SU-DHL-6 (cell line): ENCODE data around the gene PLEKHJ1.

ENCODE experiments used
- H2AFZ ChIP-seq: fragments of 200-600 bp; sonication (generic); 2 replicates; pipeline ENCODE4 v1.6.1; 2014; ENCODE audit warnings: low read depth, mild to moderate bottlenecking, moderate library complexity, mixed read lengths, antibody characterized with exemption, low read length; ENCODE audit not compliant: severe bottlenecking
- H3F3A ChIP-seq: fragments of 200-600 bp; shearing (Covaris generic); 2 replicates; pipeline ENCODE4 v1.6.0; 2016; ENCODE audit warnings: antibody characterized with exemption, mild to moderate bottlenecking; ENCODE audit not compliant: insufficient read depth
- H3K27ac ChIP-seq: fragments of 200-600 bp; sonication (generic); 2 replicates; pipeline ENCODE4 v1.5.1; 2016; ENCODE audit warnings: low read depth, mild to moderate bottlenecking, low read length, moderate library complexity, mixed read lengths
- H3K27me3 ChIP-seq: fragments of 200-600 bp; sonication (generic), shearing (Covaris generic); 2 replicates; pipeline ENCODE4 v1.6.0; 2014; ENCODE audit warnings: mild to moderate bottlenecking, low read length
- H3K36me3 ChIP-seq: fragments of 200-600 bp; sonication (generic); 2 replicates; pipeline ENCODE4 v1.6.1; 2014; ENCODE audit warnings: mild to moderate bottlenecking, low read length, mixed read lengths
- H3K4me2 ChIP-seq: fragments of 300-600, 200-600 bp; shearing (Covaris generic), sonication (generic); 2 replicates; pipeline ENCODE4 v1.6.0; 2014; ENCODE audit warnings: low read length, low read depth, mild to moderate bottlenecking; ENCODE audit not compliant: poor library complexity, severe bottlenecking
- H3K4me3 ChIP-seq: fragments of 200-600 bp; sonication (generic); 2 replicates; pipeline ENCODE4 v1.5.1; 2014; ENCODE audit warnings: antibody characterized with exemption, low read length, mild to moderate bottlenecking, mixed read lengths; ENCODE audit not compliant: insufficient read depth, poor library complexity, severe bottlenecking
- H3K79me2 ChIP-seq: fragments of 200-600 bp; sonication (generic); 2 replicates; pipeline ENCODE4 v1.6.1; 2014; ENCODE audit warnings: mild to moderate bottlenecking, low read length, moderate library complexity; ENCODE audit not compliant: insufficient read depth
- H3K9ac ChIP-seq: fragments of 200-600 bp; sonication (generic); 2 replicates; pipeline ENCODE4 v1.7.0; 2014; ENCODE audit warnings: mild to moderate bottlenecking, low read length
- H3K9me2 ChIP-seq: fragments of 200-600 bp; sonication (generic); replicated peaks from 2 replicates; pipeline ENCODE4 v1.6.1; 2014; ENCODE audit warnings: low read length; ENCODE audit not compliant: insufficient read depth
- H3K9me3 ChIP-seq: fragments of 200-600 bp; sonication (generic); 2 replicates; pipeline ENCODE4 v1.6.1; 2014; ENCODE audit warnings: low read length, mixed read lengths; ENCODE audit not compliant: insufficient read depth
- H4K20me1 ChIP-seq: fragments of 200-600 bp; sonication (generic); 2 replicates; pipeline ENCODE4 v1.6.1; 2014; ENCODE audit warnings: low read depth, mild to moderate bottlenecking, antibody characterized with exemption, low read length, moderate library complexity, mixed read lengths
- CTCF ChIP-seq: fragments of 200-600 bp; sonication (generic); IDR thresholded peaks from one replicate; pipeline ENCODE4 v1.5.1; 2017; ENCODE audit warnings: antibody characterized with exemption, mild to moderate bottlenecking, low read length, moderate library complexity; ENCODE audit not compliant: insufficient read depth, poor library complexity, severe bottlenecking
- EZH2phosphoT487 ChIP-seq: fragments of 200-600 bp; sonication (generic), shearing (Covaris generic); conservative IDR thresholded peaks from 2 replicates; pipeline ENCODE4 v1.6.1; 2018; ENCODE audit warnings: mild to moderate bottlenecking, antibody characterized with exemption, low read length, moderate library complexity, mixed read lengths

The PLEKHJ1 gene

GRCh38 chr19:2226840-2227360 lies 9.2 kb downstream of the PLEKHJ1 start:
- Histone ChIP-seq H4K20me1 (no peaks in the 10 kb centered on the region), H3K9me2 (no peaks in the 10 kb centered on the region), H2AFZ (no peak overlapping the region), H3K4me2 (peak overlapping the region; percentile 88), H3F3A (peaks cover 27% of the 10 kb centered on the region), H3K27me3 (no peaks in the 10 kb centered on the region), H3K79me2 (peaks cover 11% of the 10 kb centered on the region), H3K9me3 (no peaks in the 10 kb centered on the region), H3K9ac (peak overlapping the region; percentile 85), H3K36me3 (no peaks in the 10 kb centered on the region), H3K4me3 (no peak overlapping the region), H3K27ac (peak overlapping the region; percentile 99)
- no peak for TF ChIP-seq CTCF
- no peak for TF ChIP-seq EZH2phosphoT487

GRCh38 chr19:2226051-2226839 lies 9.9 kb downstream of the PLEKHJ1 start:
- no peaks in the 10 kb centered on the region for H4K20me1 ChIP-seq
- no peaks in the 10 kb centered on the region for H3K27me3 ChIP-seq
- TF ChIP-seq CTCF, result no peak
- no peak for TF ChIP-seq EZH2phosphoT487
- no peak overlapping the region for H3K4me2 ChIP-seq
- no peak overlapping the region for H3K27ac ChIP-seq
- H3K4me3 ChIP-seq, result no peak overlapping the region
- H3F3A ChIP-seq, result peaks cover 27% of the 10 kb centered on the region
- peaks cover 11% of the 10 kb centered on the region for H3K79me2 ChIP-seq
- H3K36me3 ChIP-seq, result no peaks in the 10 kb centered on the region
- H3K9me2 ChIP-seq, result no peaks in the 10 kb centered on the region
- H2AFZ ChIP-seq, result no peak overlapping the region
- H3K9me3 ChIP-seq, result no peaks in the 10 kb centered on the region
- H3K9ac ChIP-seq, result no peak overlapping the region

GRCh38 chr19:2225415-2226050 lies 10.6 kb downstream of the PLEKHJ1 start:
- H3K36me3 ChIP-seq, result no peaks in the 10 kb centered on the region
- no peak overlapping the region for H3K4me3 ChIP-seq
- no peak overlapping the region for H2AFZ ChIP-seq
- H3K27ac ChIP-seq, result no peak overlapping the region
- no peaks in the 10 kb centered on the region for H3K9me2 ChIP-seq
- H3F3A ChIP-seq, result peaks cover 27% of the 10 kb centered on the region
- no peak for TF ChIP-seq EZH2phosphoT487
- no peak for TF ChIP-seq CTCF
- no peak overlapping the region for H3K9ac ChIP-seq
- H3K4me2 ChIP-seq, result no peak overlapping the region
- H3K9me3 ChIP-seq, result no peaks in the 10 kb centered on the region
- peaks cover 11% of the 10 kb centered on the region for H3K79me2 ChIP-seq
- H3K27me3 ChIP-seq, result no peaks in the 10 kb centered on the region
- H4K20me1 ChIP-seq, result no peaks in the 10 kb centered on the region
